Ascending aorta (tissue), 2 donors: ENCODE data around the gene CFAP298. TPM values are rescaled to one million over a fixed set of nuclear protein-coding genes. Genes with fewer than 3 reads are reported as not detected.
A peak's percentile ranks its signal among the peaks of the same experiment; 100 is the strongest.

Experiments used
- DNase-seq, 2 donors: peaks; one replicate each; pipeline ENCODE4 v3.0.0-alpha.2; 2019; ENCODE audit warnings: low spot score in 2 of 2
- H3K27ac ChIP-seq, 2 donors: fragments of 200-600 bp; sonication (generic); one replicate each; pipeline ENCODE4 v1.5.1; 2016 to 2017; ENCODE audit warnings: mild to moderate bottlenecking in 1 of 2
- H3K27me3 ChIP-seq: fragments of 200-600 bp; sonication (generic); one replicate; pipeline ENCODE4 v1.5.1; 2017
- H3K36me3 ChIP-seq, 2 donors: fragments of 200-600 bp; sonication (generic); one replicate each; pipeline ENCODE4 v1.5.1; 2016
- H3K4me1 ChIP-seq, 2 donors: fragments of 200-600 bp; sonication (generic); one replicate each; pipeline ENCODE4 v1.5.1; 2016 to 2017; ENCODE audit warnings: mild to moderate bottlenecking in 1 of 2
- H3K4me3 ChIP-seq, 2 donors: fragments of 200-600 bp; sonication (generic); one replicate each; pipeline ENCODE4 v1.5.1; 2016 to 2017; ENCODE audit warnings: mild to moderate bottlenecking in 1 of 2
- H3K9me3 ChIP-seq, 2 donors: fragments of 200-600 bp; sonication (generic); one replicate each; pipeline ENCODE4 v1.5.1; 2016
- intact Hi-C: fragments of 100-400 bp; cut with DNase I; formaldehyde crosslinking; loops from one replicate; pipeline ENCODE4 v1.15.1; 2023
- total RNA-seq: library from RNA; depleted of rRNA; stranded (reverse); fragments of >200 nt; gene quantifications from one replicate; pipeline ENCODE4 v1.1.0, GENCODE V29; 2016
- TF ChIP-seq, protein P1 (sequence below), 3 experiments: fragments of 200-600 bp in 2 of 3; fragments of 450-650 bp in 1 of 3; sonication (generic) in 2 of 3; IDR thresholded peaks; one replicate each; pipeline ENCODE4 v1.5.1; 2016 to 2019; ENCODE audit warnings: antibody characterized with exemption in 3 of 3, mild to moderate bottlenecking in 1 of 3, moderate library complexity in 1 of 3

The CFAP298 gene
- total RNA-seq, 1 donor from 2014 or later: 18.3 TPM

DNA sequence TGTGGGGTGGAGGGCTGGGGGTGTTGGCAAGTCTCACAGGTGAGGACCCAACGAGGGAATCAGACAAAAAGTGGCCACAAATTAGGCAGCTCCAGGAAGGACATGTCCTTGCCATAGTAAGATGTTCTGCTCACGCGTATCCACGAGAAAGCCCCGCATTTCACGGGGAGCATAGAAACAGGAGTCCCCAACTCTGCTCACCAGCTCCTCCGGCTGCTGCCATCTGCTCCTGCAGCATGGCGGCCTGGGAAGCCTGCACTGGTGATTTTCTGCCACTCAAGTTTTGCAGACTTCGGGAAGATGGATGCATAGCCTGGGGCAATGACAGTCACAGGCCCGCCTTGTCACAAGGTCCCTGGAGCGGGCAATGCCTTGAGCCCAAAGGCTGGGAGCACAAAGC is 36.2 kb downstream of the CFAP298 start:
- H3K4me3 ChIP-seq: no peak overlapping the region
- no peak overlapping the region for H3K27ac ChIP-seq
- no peaks in the 10 kb centered on the region for H3K27me3 ChIP-seq
- DNase-seq: no peak
- intact Hi-C loops: no loop called here
- no peaks in the 10 kb centered on the region for H3K4me1 ChIP-seq
- no peaks in the 10 kb centered on the region for H3K9me3 ChIP-seq
- TF ChIP-seq, protein P1, sequence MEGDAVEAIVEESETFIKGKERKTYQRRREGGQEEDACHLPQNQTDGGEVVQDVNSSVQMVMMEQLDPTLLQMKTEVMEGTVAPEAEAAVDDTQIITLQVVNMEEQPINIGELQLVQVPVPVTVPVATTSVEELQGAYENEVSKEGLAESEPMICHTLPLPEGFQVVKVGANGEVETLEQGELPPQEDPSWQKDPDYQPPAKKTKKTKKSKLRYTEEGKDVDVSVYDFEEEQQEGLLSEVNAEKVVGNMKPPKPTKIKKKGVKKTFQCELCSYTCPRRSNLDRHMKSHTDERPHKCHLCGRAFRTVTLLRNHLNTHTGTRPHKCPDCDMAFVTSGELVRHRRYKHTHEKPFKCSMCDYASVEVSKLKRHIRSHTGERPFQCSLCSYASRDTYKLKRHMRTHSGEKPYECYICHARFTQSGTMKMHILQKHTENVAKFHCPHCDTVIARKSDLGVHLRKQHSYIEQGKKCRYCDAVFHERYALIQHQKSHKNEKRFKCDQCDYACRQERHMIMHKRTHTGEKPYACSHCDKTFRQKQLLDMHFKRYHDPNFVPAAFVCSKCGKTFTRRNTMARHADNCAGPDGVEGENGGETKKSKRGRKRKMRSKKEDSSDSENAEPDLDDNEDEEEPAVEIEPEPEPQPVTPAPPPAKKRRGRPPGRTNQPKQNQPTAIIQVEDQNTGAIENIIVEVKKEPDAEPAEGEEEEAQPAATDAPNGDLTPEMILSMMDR (IDR thresholded peaks at IDR 0.05): no peak
- no peaks in the 10 kb centered on the region for H3K36me3 ChIP-seq

DNA sequence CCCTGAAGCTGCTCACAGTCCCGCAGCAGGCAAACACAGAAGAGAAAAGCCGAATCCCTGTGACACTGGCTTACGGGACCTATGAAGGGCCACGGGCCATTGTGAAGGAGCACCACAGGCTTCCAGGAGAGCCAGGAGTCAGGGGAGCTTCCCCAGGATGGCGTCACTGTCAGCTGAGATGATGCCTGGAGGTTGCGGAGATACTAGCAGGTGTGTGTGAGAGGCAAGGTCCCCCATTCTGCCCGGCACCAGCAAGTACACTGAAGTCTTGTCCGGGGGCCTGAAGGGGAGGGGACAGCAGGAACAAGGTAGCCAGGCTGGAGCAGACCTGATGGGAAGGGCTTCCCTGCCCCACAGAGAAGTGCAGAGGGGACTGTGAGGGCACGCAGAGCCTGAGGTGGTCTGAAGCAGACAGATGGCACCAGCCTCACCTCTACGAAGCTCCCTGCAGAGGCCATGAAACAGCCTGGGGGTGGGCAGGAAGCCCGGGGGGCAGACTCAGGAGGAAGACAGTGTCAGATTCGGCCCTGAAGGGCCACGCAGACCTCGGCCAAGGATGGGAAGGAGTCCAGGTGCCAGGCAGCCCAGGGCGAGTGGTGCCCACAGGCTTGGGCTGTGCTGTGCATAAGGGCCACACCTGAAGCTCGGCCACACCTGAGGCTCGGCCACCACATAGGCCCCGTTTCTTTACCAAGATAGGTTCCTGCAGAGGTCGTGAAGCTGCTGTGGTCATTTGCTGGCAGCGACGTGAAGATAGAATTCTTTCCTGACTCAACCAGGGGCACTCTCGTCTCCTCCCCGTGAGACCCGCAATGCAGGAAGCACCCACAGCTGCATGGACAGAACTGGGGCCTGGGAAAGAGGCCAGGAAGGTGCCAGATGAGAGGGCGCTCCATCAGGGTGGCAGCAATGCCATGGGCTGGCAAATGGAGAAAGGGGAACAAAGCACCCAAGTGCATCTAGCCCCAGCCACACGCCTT is 36.9 kb downstream of the CFAP298 start:
- intact Hi-C loops: no loop called here
- DNase-seq: peak in 1 of 2 donors; percentile 52
- Histone ChIP-seq H3K9me3 (no peaks in the 10 kb centered on the region), H3K27me3 (no peaks in the 10 kb centered on the region), H3K4me3 (no peak overlapping the region), H3K4me1 (no peaks in the 10 kb centered on the region), H3K36me3 (no peaks in the 10 kb centered on the region), H3K27ac (no peak overlapping the region)
- TF ChIP-seq, protein P1 (IDR thresholded peaks at IDR 0.05): no peak

DNA sequence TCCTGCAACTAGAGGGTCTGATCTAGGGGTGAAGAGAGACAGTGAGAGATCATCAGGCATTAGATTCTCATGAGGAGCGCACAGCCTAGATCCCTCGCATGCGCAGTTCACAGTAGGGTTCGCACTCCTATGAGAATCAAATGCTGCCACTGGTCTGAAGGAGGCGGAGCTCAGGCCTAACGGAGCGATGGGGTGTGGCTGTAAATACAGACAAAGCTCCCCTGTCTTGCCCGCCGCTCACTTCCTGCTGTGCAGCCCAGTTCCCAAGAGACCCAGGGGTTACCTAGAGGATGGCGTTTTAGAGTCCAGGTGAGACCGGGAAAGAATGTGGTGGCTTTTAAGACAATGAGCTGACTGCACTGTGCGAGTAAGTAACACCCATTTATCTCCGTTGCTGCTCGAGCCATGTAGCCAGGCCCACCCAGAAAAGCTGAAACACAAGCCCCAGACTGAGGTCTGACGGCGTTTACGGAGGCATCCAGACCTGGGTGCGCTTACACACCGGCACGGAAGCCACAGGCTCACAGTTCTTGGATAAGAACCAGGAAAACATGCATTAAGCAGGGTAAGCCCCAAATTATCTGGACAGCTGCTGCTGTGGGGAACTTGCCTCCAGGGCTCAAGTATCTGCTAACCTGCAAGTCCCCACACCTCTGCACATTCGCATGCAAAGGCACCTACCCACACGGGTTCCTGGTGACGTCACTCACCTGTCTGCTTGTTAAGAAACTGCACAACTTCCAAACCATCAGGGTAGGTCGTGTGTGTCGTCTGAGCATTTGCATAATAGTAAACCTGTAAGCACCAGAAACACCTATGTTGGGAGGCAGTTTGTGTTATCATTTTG is 39.4 kb downstream of the CFAP298 start:
- intact Hi-C loops: no loop called here
- Histone ChIP-seq H3K9me3 (no peaks in the 10 kb centered on the region), H3K36me3 (no peaks in the 10 kb centered on the region), H3K27ac (no peak overlapping the region), H3K4me3 (no peak overlapping the region), H3K27me3 (no peaks in the 10 kb centered on the region), H3K4me1 (peaks cover 0 to 7% of the 10 kb centered on the region in 2 donors)
- peak in 1 of 2 donors; percentile 57 for DNase-seq
- TF ChIP-seq, protein P1 (IDR thresholded peaks at IDR 0.05): no peak

DNA sequence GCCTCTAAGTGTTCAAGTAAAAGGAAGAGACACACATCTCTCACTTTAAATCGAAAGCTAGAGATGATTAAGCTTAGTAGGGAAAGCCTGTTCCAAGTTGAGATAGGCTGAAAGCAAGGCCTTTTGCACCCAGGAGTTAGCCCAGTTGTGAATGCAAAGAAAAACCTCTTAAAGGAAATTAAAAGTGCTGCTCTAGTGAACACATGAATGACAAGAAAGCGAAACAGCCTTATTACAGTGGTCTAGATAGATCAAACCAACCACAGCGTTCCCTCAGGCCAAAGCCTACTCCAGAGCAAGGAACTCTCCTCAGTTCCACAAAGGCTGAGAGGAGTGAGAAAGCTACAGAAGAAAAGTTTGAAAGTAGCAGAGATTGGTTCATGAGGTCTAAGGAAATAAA is 41.7 kb downstream of the CFAP298 start:
- no peak overlapping the region for H3K27ac ChIP-seq
- no peaks in the 10 kb centered on the region for H3K27me3 ChIP-seq
- intact Hi-C loops: no loop called here
- H3K4me3 ChIP-seq: no peak overlapping the region
- peaks cover 0 to 5% of the 10 kb centered on the region in 2 donors for H3K9me3 ChIP-seq
- TF ChIP-seq, protein P1 (IDR thresholded peaks at IDR 0.05): no peak
- no peaks in the 10 kb centered on the region for H3K36me3 ChIP-seq
- DNase-seq: no peak
- peaks cover 10 to 21% of the 10 kb centered on the region in 2 donors for H3K4me1 ChIP-seq
